Stimulated activated CD8-positive, alpha-beta memory T cell treated with anti-CD3 and anti-CD28 coated beads, Interleukin-7, amount 100 ng/mL, for 24 hours (primary cell): ENCODE data around the gene IFNA21.
"Not testable (repeated sequence)": the region's sequence is repeated elsewhere in the genome, so short reads cannot be mapped to it uniquely, and the experiment has no call there.

Experiments used
- DNase-seq: peaks from one replicate; pipeline ENCODE4 v3.0.0-alpha.2; 2020; ENCODE audit warnings: low read depth

IFNA21 gene

DNA sequence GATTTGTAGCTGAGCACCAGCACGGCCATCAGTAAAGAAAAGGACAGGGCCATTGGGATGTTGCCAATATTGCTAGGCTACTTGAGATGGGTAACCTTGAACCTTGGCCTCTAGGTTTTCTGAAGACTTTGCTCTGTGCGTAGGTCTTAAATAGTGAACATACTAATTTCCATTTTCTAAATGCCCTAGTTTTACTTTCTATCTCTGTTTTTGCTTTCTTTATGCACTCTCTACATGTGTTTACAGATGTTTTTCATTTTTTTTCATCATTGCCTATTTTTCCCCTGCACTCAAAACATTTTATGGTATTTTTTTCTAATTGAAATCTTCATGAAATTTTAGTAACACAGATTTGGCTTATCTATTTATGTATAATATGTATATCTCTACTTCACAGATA lies at the start of gene IFNA21:
Gene IFNA21 (minus strand): TSS at position 101 of the 400 bp plus-strand sequence. CDS start 48 bp downstream, at position 53.
- not testable (repeated sequence) for DNase-seq

GRCh38 chr9:21213411-21214326 lies 47.2 kb upstream of the IFNA21 start:
- DNase-seq = not testable (repeated sequence)

GRCh38 chr9:21212160-21212559 lies 45.7 kb upstream of the IFNA21 start:
- not testable (repeated sequence) for DNase-seq

DNA sequence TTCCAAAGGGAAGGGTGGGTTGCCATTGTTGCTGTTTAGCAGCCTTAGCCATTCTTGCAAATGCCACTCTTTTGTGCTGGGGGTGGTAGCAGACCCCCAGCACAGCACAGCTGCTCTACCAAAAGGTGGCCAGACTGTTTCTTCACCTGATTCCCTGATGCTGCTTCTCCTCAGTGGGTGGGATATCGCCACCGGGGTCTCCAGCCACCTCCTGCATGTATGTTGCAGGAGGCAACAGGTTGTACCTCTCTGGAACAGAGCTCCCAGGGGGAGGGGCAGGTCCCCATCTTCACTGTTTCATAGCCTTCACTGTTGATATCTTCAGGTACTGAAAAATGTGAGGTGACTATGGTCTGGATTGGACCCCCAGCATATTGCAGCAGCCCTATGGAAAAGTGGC lies 44.3 kb upstream of the IFNA21 start:
- DNase-seq = not testable (repeated sequence)

DNA sequence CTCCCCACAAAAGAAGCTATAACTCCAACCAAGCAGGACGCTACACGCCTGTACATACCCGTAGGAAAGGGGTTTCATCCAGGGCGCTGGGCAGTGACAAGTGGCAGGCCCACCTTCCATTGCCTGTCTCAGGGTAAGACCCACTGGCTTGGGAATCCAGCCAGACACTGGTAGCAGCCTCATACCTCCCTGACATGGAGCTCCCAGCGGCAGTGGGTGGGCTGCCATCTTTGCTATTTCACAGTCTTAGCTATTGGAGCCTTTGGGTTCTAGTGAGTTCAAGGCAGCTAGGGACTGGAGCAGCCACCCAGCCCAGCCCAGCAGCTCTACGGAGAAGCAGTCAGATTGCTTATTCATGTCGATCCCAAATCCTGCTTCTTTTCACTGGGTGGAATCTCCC lies 43.9 kb upstream of the IFNA21 start:
- no peak for DNase-seq

DNA sequence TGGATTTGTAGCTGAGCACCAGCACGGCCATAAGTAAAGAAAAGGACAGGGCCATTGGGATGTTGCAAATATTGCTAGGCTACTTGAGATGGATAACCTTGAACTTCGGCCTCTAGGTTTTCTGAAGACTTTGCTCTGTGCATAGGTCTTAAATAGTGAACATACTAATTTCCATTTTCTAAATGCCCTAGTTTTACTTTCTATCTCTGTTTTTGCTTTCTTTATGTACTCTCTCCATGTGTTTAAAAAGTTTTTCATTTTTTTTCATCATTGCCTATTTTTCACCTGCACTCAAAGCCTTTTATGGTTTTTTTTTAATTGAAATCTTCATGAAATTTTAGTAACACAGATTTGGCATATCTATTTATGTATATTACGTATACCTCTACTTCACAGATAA lies 40.6 kb upstream of the IFNA21 start, which contains the start of gene IFNA10:
Gene IFNA10 (minus strand): TSS at position 101 of the 400 bp plus-strand sequence. CDS start 46 bp downstream, at position 55.
- not testable (repeated sequence) for DNase-seq

- DNase-seq = no peak
Measured at GRCh38 chr9:21205204-21205603, 38.7 kb upstream of the IFNA21 start.

DNA sequence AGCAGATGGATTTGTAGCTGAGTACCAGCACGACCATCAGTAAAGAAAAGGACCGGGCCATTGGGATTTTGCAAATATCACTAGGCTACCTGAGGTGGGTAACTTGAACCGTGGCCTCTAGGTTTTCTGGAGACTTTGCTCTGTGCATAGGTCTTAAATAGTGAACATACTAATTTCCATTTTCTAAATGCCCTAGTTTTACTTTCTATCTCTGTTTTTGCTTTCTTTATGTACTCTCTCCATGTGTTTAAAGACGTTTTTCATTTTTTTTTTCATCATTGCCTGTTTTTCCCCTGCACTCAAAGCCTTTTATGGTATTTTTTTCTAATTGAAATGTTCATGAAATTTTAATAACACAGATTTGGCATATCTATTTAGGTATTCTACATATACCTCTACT lies 35.6 kb upstream of the IFNA21 start, which contains the start of gene IFNA7:
Gene IFNA7 (minus strand): TSS at position 101 of the 400 bp plus-strand sequence. CDS start 40 bp downstream, at position 61.
- DNase-seq = not testable (repeated sequence)

DNA sequence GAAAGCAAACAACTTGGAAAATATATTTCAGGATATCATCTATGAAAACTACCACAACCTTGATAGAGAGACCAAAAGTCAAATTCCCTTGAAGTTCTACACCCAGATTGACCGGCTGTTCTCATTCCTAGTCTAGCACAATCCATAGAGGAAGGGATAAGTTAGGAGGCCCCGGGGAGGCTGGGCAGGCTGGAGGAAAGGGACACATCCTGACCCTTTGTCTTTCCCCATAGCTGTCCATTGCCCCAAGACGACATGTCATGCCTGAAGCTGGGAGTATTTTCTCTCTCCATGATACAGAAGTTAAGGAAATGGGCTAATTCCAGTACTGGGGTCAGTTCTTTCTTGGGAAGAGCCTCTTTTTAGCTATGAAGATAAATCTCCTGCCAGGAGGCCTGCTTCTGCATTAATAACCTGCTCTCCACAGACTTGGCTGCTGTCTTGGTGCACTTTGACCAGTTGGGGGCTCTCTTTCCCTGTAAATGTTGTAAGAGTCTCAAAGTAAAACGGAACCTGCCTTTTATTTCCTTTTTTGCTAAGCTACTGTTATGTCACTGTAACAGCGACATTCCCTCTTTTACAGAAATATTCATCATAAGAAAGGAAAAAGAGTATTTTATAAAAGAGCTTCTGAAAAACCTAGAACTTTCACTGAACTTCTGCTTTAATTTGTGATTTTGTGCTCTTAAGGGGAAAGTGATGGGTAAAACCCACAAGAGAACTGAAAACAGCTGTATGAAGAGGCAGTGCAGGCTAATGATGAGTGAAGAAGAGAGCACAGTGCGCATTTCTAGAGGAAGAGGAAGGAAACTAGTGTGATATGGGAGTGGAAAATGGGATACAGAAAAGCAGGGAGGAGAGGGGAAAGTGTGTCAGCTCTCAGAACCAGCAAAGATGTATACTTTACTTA lies 28.7 kb upstream of the IFNA21 start:
- not testable (repeated sequence) for DNase-seq

DNA sequence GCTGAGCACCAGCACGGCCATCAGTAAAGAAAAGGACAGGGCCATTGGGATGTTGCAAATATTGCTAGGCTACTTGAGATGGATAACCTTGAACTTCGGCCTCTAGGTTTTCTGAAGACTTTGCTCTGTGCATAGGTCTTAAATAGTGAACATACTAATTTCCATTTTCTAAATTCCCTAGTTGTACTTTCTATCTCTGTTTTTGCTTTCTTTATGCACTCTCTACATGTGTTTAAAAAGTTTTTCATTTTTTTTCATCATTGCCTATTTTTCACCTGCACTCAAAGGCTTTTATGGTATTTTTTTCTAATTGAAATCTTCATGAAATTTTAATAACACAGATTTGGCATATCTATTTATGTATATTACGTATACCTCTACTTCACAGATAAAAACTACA lies 21.0 kb upstream of the IFNA21 start, which contains the start of gene IFNA4:
Gene IFNA4 (minus strand): TSS at position 101 of the 400 bp plus-strand sequence. CDS start 56 bp downstream, at position 45.
- DNase-seq = not testable (repeated sequence)

DNA sequence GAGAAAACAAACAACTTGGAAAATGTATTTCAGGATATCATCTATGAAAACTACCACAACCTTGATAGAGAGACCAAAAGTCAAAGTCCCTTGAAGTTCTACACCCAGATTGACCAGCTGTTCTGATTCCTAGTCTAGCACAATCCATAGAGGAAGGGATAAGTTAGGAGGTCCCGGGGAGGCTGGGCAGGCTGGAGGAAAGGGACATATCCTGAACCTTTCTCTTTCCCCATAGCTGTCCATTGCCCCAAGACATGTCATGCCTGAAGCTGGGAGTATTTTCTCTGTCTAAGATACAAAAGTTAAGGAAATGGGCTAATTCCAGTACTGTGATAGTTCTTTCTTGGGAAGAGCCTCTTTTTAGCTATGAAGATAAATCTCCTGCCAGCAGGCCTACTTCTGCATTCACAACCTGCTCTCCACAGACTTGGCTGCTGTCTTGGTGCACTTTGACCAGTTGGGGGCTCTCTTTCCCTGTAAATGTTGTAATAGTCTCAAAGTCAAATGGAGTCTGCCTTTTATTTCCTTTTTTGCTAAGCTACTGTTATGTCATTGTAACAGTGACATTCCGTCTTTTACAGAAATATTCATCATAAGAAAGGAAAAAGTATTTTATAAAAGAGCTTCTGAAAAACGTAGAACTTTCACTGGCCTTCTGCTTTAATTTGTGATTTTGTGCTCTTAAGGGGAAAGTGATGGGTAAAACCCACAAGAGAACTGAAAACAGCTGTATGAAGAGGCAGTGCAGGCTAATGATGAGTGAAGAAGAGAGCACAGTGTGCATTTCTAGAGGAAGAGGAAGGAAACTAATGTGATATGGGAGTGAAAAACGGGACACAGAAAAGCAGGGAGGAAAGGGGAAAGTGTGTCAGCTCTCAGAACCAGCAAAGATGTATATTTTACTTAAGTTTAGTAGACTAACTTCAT lies 16.6 kb upstream of the IFNA21 start:
- DNase-seq = not testable (repeated sequence)

GRCh38 chr9:21174671-21175070 lies 8.2 kb upstream of the IFNA21 start:
- DNase-seq = no peak

DNA sequence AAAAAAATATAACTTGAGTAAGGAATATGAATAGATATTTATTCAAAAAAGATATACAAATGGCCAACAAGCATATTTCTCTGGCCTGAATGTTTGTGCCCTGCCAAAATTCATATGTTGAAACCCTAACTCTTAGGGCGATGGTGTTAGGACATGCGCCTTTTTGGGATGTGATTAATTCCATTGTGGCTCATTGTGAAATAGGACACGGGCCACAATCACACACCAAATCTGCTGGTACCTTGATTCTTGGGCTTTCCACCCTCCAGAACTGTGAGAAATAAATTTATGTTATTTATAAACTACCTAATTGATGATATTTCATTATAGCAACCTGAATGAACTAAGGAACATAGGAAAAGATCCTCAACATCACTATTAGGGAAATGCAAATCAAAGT lies 5.7 kb upstream of the IFNA21 start:
- no peak for DNase-seq

DNA sequence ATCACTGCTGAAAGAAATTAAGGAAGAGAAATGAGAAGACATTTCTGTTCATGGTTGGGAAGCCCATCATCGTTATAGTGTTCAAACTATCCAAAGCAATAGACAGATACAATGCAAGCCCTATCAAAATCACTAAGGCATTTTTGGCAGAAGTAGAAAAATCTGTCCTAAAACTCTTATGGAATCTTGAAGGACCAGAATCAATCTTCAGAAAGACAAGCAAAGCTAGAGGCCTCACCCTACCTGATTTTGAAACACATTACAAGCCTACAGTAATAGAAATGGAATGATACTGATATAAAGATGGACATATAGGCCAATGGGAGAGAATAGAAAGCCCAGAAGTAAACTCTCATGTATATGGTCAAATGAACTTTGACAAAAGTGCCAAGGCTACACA lies 4.9 kb upstream of the IFNA21 start:
- no peak for DNase-seq

DNA sequence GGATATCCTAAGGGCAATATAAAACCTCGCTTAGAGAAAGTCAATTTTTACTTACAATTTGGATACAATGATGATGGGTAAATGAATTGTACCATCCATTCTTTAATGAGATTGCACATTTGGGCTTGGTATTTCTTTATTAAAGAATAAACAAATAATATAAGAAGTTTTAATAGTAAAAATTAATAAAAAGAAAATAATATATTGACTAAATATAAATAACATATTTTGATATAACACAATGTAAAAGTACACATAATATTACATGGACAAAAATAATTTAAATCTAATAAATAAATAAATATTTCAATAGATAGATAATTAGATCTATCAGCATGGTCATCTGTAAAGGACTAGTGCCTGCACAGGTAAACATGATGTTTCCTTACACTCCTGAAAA lies 944 bp downstream of the IFNA21 start:
- no peak for DNase-seq

DNA sequence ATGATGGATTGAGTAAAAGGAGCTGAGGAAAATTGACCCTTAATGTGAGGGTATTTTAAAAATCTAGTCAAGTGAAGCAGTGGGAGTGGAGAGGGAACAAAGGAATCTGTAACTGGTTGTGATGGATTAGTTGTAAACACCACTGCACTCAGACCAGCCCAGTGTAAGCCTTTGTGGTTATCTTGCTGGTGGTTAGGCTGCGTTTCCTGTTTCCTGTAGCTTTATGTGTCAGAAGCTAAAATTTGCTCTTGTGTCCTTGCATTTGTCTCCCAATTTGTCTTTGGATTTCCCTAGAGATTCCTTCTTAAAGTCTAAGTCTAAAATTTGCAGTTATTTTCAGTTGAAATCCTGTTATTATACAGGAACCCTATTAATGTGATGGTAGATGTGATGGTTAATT lies 6.3 kb downstream of the IFNA21 start:
- no peak for DNase-seq

GRCh38 chr9:21155501-21155900 lies 11.0 kb downstream of the IFNA21 start:
- no peak for DNase-seq

- DNase-seq = no peak
Measured at GRCh38 chr9:21154018-21154608, 12.3 kb downstream of the IFNA21 start.

GRCh38 chr9:21153336-21154017 lies 13.0 kb downstream of the IFNA21 start:
- no peak for DNase-seq

GRCh38 chr9:21144603-21145002 lies 21.9 kb downstream of the IFNA21 start:
- no peak for DNase-seq
